Osteocyte (in vitro differentiated cells): ENCODE measurements around the gene DMRTC1B. TPM values are rescaled to one million over a fixed set of nuclear protein-coding genes. Genes with fewer than 3 reads are reported as not detected.
"Not testable (repeated sequence)": the region's sequence is repeated elsewhere in the genome, so short reads cannot be mapped to it uniquely, and the experiment has no call there.

Source experiments
- DNase-seq: peaks from one replicate; pipeline ENCODE4 v3.0.0; 2021; ENCODE audit warnings: mixed read lengths; ENCODE audit not compliant: unreplicated experiment; ENCODE audit errors: extremely low spot score
- H3K27ac Mint-ChIP-seq: one replicate; pipeline ENCODE4 v1.8.0; 2021; ENCODE audit warnings: mild to moderate bottlenecking, mixed read lengths; ENCODE audit not compliant: unreplicated experiment
- H3K27me3 Mint-ChIP-seq: one replicate; pipeline ENCODE4 v1.8.0; 2021; ENCODE audit warnings: mixed read lengths; ENCODE audit not compliant: unreplicated experiment
- H3K36me3 Mint-ChIP-seq: one replicate; pipeline ENCODE4 v1.8.0; 2021; ENCODE audit warnings: mixed read lengths; ENCODE audit not compliant: unreplicated experiment
- H3K4me1 Mint-ChIP-seq: one replicate; pipeline ENCODE4 v1.8.0; 2021; ENCODE audit warnings: mixed read lengths; ENCODE audit not compliant: unreplicated experiment
- H3K4me3 Mint-ChIP-seq: one replicate; pipeline ENCODE4 v1.8.0; 2021; ENCODE audit warnings: mild to moderate bottlenecking, moderate library complexity, mixed read lengths; ENCODE audit not compliant: unreplicated experiment
- H3K9me3 Mint-ChIP-seq: one replicate; pipeline ENCODE4 v1.8.0; 2021; ENCODE audit warnings: mixed read lengths; ENCODE audit not compliant: unreplicated experiment
- total RNA-seq: library from RNA; stranded (reverse); gene quantifications from 2 replicates; pipeline ENCODE4 v1.2.1, GENCODE V29; 2021

The DMRTC1B gene
- total RNA-seq, 1 donor from 2014 or later, result not detected

DNA sequence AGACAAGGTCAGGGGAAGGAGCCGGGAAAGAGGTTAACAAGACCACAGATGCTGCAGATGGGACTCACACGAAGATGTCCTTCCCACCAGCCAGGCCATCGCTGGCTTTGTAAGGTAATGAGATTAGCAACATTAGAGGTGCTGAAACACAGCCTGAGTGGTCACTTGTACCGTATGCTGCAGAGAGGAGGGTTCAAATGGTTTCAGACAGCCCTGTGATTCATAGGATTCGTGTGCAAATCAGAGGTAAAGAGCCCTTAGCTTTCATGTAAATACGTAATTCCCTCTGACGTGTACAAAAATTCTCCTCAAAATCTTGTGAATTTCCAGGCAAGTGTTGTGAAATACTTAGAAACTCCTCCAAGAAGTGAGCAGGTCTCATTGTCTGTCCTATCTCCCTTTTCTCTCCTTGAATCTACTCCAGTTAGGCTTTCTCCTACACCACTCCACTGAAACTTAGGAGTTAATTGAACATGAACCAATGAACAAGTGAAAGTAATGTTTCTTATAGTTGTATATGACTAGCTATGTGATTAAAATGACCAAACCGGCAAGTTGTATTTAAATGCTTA is 6.8 kb downstream of the DMRTC1B start:
- H3K4me3 Mint-ChIP-seq, H3K9me3 Mint-ChIP-seq, DNase-seq, H3K36me3 Mint-ChIP-seq, H3K27me3 Mint-ChIP-seq, H3K27ac Mint-ChIP-seq, H3K4me1 Mint-ChIP-seq: not testable (repeated sequence)

DNA sequence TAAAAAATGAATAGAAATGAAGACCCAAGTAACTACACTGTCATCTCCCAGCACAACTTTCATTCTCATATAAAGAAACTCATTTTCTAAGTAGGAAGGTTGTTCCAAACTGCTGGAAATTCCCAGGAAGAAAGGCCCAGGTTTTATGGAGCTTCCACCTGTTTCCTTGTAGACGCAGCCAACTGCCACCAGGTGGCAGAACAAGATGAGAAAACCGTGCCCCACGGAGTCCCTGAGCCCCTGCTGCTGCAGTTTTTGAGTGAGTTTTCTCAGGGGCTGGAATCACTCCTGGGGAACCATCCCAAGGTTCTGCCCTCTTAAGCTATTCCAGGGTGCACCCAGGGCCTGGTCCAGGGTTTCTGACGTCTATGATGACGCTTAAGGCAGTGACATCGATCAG is 7.3 kb downstream of the DMRTC1B start:
- H3K27ac Mint-ChIP-seq, H3K36me3 Mint-ChIP-seq, DNase-seq, H3K27me3 Mint-ChIP-seq, H3K4me1 Mint-ChIP-seq, H3K4me3 Mint-ChIP-seq, H3K9me3 Mint-ChIP-seq: not testable (repeated sequence)

DNA sequence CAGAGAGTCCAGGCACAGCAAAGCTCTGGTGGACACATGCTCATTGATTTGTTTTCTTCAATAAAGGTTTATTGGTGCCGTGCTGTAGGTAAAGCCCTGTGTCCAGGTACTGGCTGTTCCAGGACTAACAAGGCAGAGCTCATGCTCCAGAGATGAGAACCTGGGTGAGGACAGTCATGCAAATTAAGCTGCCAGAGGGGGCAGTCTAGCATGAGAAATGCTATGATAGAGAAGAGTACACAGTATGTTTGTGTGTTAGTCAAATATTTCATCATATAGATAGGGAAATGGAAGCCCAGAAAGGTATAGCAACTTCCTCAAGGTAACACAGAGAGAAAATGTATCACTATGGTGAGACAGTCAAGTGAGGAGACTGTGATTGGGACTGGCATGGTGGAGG is 11.5 kb downstream of the DMRTC1B start:
- not testable (repeated sequence) for H3K27ac Mint-ChIP-seq, H3K27me3 Mint-ChIP-seq, H3K36me3 Mint-ChIP-seq, DNase-seq, H3K9me3 Mint-ChIP-seq, H3K4me3 Mint-ChIP-seq, H3K4me1 Mint-ChIP-seq

DNA sequence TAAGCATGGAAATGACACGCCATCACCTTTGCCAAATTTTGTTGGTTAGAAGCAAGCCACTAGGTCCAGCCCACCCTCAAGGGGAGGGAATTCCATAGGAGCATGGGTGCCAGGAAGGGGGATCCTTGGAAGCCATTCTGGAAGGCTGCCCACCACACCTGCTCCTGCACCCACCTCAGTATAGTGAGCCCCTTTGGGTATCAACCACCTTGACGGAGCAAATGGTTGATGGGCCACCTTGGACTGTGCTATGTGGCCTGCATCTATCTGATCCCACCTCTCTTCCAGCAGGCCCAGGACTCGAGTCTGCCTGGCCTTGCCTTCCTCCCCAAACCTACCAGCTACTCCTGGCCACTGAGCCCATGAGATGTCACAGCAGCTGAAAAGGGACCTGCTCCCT is 13.7 kb downstream of the DMRTC1B start:
- H3K9me3 Mint-ChIP-seq, H3K27me3 Mint-ChIP-seq, H3K4me3 Mint-ChIP-seq, H3K4me1 Mint-ChIP-seq, H3K27ac Mint-ChIP-seq, H3K36me3 Mint-ChIP-seq: not testable (repeated sequence)
- peak; percentile 34 for DNase-seq

DNA sequence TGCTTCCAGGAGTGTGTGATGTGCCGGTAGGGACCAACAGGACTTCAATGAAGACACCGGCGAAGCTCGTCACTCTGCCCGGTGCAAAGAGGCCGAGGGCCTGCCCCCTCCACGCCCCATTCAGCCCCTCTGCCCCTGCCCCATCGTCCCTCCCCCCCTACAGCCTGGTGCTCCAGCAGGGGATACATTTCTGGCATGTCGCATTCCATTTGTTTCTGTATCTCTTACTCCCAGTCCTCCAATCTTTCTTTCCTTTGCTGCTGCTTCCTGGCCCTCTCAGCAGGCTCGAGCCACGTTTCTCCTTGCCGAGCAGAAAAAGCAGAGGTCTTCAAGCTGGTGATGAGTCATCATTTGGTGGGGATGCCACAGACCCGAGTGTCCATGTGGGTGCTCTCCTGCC is 31.4 kb downstream of the DMRTC1B start, which contains the start of gene FAM236D:
TSS of gene FAM236D (minus strand) at position 101 of the 400 bp plus-strand sequence. CDS start at position 1, 100 bp downstream.
- H3K36me3 Mint-ChIP-seq, H3K4me1 Mint-ChIP-seq, H3K27ac Mint-ChIP-seq, H3K9me3 Mint-ChIP-seq, DNase-seq, H3K4me3 Mint-ChIP-seq, H3K27me3 Mint-ChIP-seq: not testable (repeated sequence)

DNA sequence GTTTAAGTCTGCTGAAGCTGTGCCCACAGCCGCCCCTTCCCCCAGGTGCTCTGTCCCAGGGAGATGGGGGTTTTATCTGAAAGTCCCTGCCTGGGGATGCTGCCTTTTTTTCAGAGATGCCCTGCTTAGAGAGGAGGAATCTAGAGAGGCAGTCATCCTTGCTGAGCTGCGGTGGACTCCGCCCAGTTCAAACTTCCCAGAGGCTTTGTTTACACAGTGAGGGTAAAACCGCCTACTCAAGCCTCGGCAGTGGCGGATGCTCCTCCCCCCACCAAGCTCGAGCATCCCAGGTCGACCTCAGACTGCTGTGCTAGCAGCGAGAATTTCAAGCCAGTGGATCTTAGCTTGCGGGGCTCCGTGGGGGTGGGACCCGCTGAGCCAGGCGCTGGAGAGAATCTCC is 54.0 kb downstream of the DMRTC1B start:
- H3K27ac Mint-ChIP-seq, H3K4me1 Mint-ChIP-seq, H3K9me3 Mint-ChIP-seq, H3K4me3 Mint-ChIP-seq, DNase-seq, H3K36me3 Mint-ChIP-seq, H3K27me3 Mint-ChIP-seq: not testable (repeated sequence)

DNA sequence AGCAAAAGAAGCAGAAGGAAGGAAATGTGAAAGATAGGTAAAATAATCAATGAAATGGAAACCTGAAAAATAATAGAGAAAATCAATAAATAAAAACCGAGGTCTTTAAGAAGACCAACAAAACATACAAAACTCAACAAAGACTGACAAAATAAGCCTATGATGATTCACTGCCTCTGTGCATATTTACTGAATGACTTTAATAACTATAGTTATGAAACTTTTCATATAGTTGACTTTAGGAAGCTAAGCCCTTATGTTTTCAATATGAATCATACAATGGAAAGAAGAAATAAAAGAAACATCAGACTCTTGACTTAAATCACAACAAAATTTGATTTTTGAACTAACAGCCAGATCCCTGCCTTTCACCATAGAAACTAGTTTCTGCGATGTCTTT is 60.8 kb downstream of the DMRTC1B start:
- not testable (repeated sequence) for H3K36me3 Mint-ChIP-seq, H3K27ac Mint-ChIP-seq, H3K27me3 Mint-ChIP-seq, H3K4me3 Mint-ChIP-seq, H3K4me1 Mint-ChIP-seq, H3K9me3 Mint-ChIP-seq, DNase-seq

DNA sequence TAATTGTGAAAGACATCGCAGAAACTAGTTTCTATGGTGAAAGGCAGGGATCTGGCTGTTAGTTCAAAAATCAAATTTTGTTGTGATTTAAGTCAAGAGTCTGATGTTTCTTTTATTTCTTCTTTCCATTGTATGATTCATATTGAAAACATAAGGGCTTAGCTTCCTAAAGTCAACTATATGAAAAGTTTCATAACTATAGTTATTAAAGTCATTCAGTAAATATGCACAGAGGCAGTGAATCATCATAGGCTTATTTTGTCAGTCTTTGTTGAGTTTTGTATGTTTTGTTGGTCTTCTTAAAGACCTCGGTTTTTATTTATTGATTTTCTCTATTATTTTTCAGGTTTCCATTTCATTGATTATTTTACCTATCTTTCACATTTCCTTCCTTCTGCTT is 106.2 kb downstream of the DMRTC1B start:
- not testable (repeated sequence) for H3K27ac Mint-ChIP-seq, DNase-seq, H3K4me3 Mint-ChIP-seq, H3K4me1 Mint-ChIP-seq, H3K36me3 Mint-ChIP-seq, H3K9me3 Mint-ChIP-seq, H3K27me3 Mint-ChIP-seq

DNA sequence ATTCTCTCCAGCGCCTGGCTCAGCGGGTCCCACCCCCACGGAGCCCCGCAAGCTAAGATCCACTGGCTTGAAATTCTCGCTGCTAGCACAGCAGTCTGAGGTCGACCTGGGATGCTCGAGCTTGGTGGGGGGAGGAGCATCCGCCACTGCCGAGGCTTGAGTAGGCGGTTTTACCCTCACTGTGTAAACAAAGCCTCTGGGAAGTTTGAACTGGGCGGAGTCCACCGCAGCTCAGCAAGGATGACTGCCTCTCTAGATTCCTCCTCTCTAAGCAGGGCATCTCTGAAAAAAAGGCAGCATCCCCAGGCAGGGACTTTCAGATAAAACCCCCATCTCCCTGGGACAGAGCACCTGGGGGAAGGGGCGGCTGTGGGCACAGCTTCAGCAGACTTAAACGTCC is 113.0 kb downstream of the DMRTC1B start:
- DNase-seq, H3K27ac Mint-ChIP-seq, H3K36me3 Mint-ChIP-seq, H3K27me3 Mint-ChIP-seq, H3K4me3 Mint-ChIP-seq, H3K9me3 Mint-ChIP-seq, H3K4me1 Mint-ChIP-seq: not testable (repeated sequence)

Other genes with a start within 250 kb of the DMRTC1B start
- gene HDAC8, start 204.0 kb upstream of the DMRTC1B start, total RNA-seq, result 30.1 and 30.7 TPM in 2 replicates
- 1.9 and 2.6 TPM in 2 replicates for gene PHKA1, start 62.6 kb upstream of the DMRTC1B start, total RNA-seq
- not detected in 2 replicates for gene FAM236B, start 5.8 kb downstream of the DMRTC1B start, total RNA-seq
- not detected in 2 replicates for gene FAM236D, start 31.3 kb downstream of the DMRTC1B start, total RNA-seq
- gene FAM236C, start 135.7 kb downstream of the DMRTC1B start, total RNA-seq, result not detected in 2 replicates
- not detected in 2 replicates for gene FAM236A, start 161.3 kb downstream of the DMRTC1B start, total RNA-seq
- not detected in 2 replicates for gene DMRTC1, start 166.9 kb downstream of the DMRTC1B start, total RNA-seq
- gene PABPC1L2B, start 226.0 kb downstream of the DMRTC1B start, total RNA-seq, result not detected in 2 replicates